ENCODE results near the gene MAPK13.

DNA sequence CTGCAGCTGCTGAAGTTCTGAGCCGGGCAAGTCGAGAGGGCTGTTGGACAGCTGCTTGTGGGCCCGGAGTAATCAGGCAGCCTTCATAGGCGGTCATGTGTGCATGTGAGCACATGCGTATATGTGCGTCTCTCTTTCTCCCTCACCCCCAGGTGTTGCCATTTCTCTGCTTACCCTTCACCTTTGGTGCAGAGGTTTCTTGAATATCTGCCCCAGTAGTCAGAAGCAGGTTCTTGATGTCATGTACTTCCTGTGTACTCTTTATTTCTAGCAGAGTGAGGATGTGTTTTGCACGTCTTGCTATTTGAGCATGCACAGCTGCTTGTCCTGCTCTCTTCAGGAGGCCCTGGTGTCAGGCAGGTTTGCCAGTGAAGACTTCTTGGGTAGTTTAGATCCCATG, 21.2 kb upstream of the MAPK13 start:
- TF ChIP-seq POLR2A (IDR thresholded peaks at IDR 0.05; ENCODE audit: low read depth, low read length) = no peak
- TF ChIP-seq POLR2AphosphoS5 (IDR thresholded peaks at IDR 0.05; ENCODE audit: low read depth, low read length) = no peak
- no peak for TF ChIP-seq TAF1 (IDR thresholded peaks at IDR 0.05; ENCODE audit: borderline replicate concordance, low read depth, low read length)

Data from GM12892 (cell line).